Naive thymus-derived CD8-positive, alpha-beta T cell (primary cell): Measurements from ENCODE around the gene KLHL36. TPM values are rescaled to one million over a fixed set of nuclear protein-coding genes. Genes with fewer than 3 reads are reported as not detected.

Source experiments
- ATAC-seq, 2 donors: fragments of 150-1000 bp; cut with Tn5 transposase in 1 of 2; sonication (Bioruptor Pico), chemical (Tn5 transposase) in 1 of 2; 1 replicate in 1 of 2; 2 replicates in 1 of 2; pipeline ENCODE4 v1.10.0; 2021; ENCODE audit warnings: mild to moderate bottlenecking in 2 of 2, moderate library complexity in 2 of 2
- POLR2A ChIA-PET: fragments of 350-600 bp; sonication (Branson Sonifier 250); formaldehyde crosslinking; loops from one replicate; lab custom pipeline; 2021; ENCODE audit warnings: antibody characterized with exemption; lab: Charles Lee
- DNase-seq, 10 donors: peaks; one replicate each; pipeline versions ENCODE4 v3.0.0 to v3.0.0-alpha.2; 2020 to 2022
- H3K27ac Mint-ChIP-seq, 10 donors: one replicate each; pipeline ENCODE4 v1.8.0; 2020 to 2022; ENCODE audit warnings: mild to moderate bottlenecking in 10 of 10, mixed read lengths in 10 of 10, moderate library complexity in 4 of 10, inconsistent platforms in 1 of 10
- H3K27me3 Mint-ChIP-seq, 5 donors: one replicate each; pipeline ENCODE4 v1.8.0; 2021 to 2022; ENCODE audit warnings: mixed read lengths in 5 of 5
- H3K36me3 Mint-ChIP-seq, 3 donors: one replicate each; pipeline ENCODE4 v1.8.0; 2020 to 2022; ENCODE audit warnings: mixed read lengths in 3 of 3, mild to moderate bottlenecking in 2 of 3, inconsistent platforms in 1 of 3
- H3K4me1 Mint-ChIP-seq, 4 donors: one replicate each; pipeline ENCODE4 v1.8.0; 2021 to 2022; ENCODE audit warnings: mixed read lengths in 4 of 4
- H3K4me3 Mint-ChIP-seq, 10 donors: one replicate each; pipeline ENCODE4 v1.8.0; 2020 to 2022; ENCODE audit warnings: mild to moderate bottlenecking in 10 of 10, mixed read lengths in 10 of 10, moderate library complexity in 6 of 10, inconsistent platforms in 1 of 10
- H3K9me3 Mint-ChIP-seq, 9 donors: one replicate each; pipeline ENCODE4 v1.8.0; 2020 to 2022; ENCODE audit warnings: mixed read lengths in 9 of 9, mild to moderate bottlenecking in 3 of 9, inconsistent platforms in 1 of 9, moderate library complexity in 1 of 9
- polyA plus RNA-seq, 3 donors: library from polyadenylated mRNA; unstranded; fragments of 300-500 nt; fragmentation: Illumina TruSeq; gene quantifications; one replicate each; pipeline ENCODE4 v1.2.3, GENCODE V29; 2021
- total RNA-seq, 8 experiments: library from RNA in 2 of 8; stranded (reverse) in 2 of 8; gene quantifications; one replicate each; pipeline ENCODE4 v1.2.3 and lab custom pipeline; 2021 to 2026

KLHL36 gene
- total RNA-seq (100 to 1,000 TPM; 151 to 157 TPM), polyA plus RNA-seq (10 to 100 TPM; 27.4 to 50.3 (median 32.0) TPM), total RNA-seq (lab: John Stamatoyannopoulos, UW) (77.6 to 217 (median 97.9) reads per million in 6 experiments)

GRCh38 chr16:84647828-84648594, at the start of gene KLHL36:
Gene KLHL36, plus strand, starts transcription at chr16:84648511. Its CDS starts 2,357 bp downstream, at chr16:84650868.
- POLR2A ChIA-PET: interaction anchor here (0.5 to 1.6 kb wide), 15 partner anchors 10 to 137 kb away, joined by 3 to 8 read pairs (median 4); no protein-coding TSS in a partner anchor
- Mint-ChIP-seq H3K4me3 (peak within 1 kb of the TSS; percentile 81 to 98 (median 92)), H3K27me3 (no peaks in the 10 kb centered on the region), H3K27ac (peak within 1 kb of the TSS; percentile 74 to 98 (median 93)), H3K9me3 (peaks cover 0 to 1% (median 0%) of the 10 kb centered on the region in 9 donors), H3K36me3 (peaks cover 8 to 26% (median 8%) of the 10 kb centered on the region in 3 donors), H3K4me1 (peaks cover 26 to 63% (median 46%) of the 10 kb centered on the region in 4 donors)
- ATAC-seq (peak; percentile 76 to 77), DNase-seq (peak; percentile 33 to 82 (median 71))

GRCh38 chr16:84599521-84600202, 48.6 kb upstream of the KLHL36 start:
- Mint-ChIP-seq H3K4me3 (peak overlapping the region; percentile 79 to 96 (median 89)), H3K27me3 (no peaks in the 10 kb centered on the region), H3K4me1 (peaks cover 53 to 91% (median 88%) of the 10 kb centered on the region in 4 donors), H3K36me3 (peaks cover 0 to 7% (median 0%) of the 10 kb centered on the region in 3 donors), H3K27ac (peak overlapping the region; percentile 89 to 99 (median 96)), H3K9me3 (no peaks in the 10 kb centered on the region)
- DNase-seq: peak in 8 of 10 donors; percentile 26 to 75 (median 41)
- POLR2A ChIA-PET: interaction anchor here (0.7 to 9.6 kb wide), 12 partner anchors 9 to 95 kb away, joined by 4 to 141 read pairs (median 8); partner anchors contain the start of genes COTL1 and MEAK7
- peak; percentile 49 to 51 for ATAC-seq

- DNase-seq: peak in 4 of 10 donors; percentile 17 to 61 (median 53)
- Mint-ChIP-seq H3K4me1 (peaks cover 50 to 92% (median 88%) of the 10 kb centered on the region in 4 donors), H3K27ac (peak overlapping the region; percentile 89 to 99 (median 96)), H3K27me3 (no peaks in the 10 kb centered on the region), H3K36me3 (peaks cover 0 to 7% (median 4%) of the 10 kb centered on the region in 3 donors), H3K4me3 (peak overlapping the region; percentile 79 to 96 (median 88)), H3K9me3 (no peaks in the 10 kb centered on the region)
- POLR2A ChIA-PET: interaction anchor here (0.6 to 9.6 kb wide), 15 partner anchors 8 to 367 kb away, joined by 3 to 141 read pairs (median 7); partner anchors contain the start of genes COTL1 and MEAK7
- ATAC-seq: peak; percentile 63 to 68
Observed at GRCh38 chr16:84600343-84601229, 47.7 kb upstream of the KLHL36 start.

- H3K36me3 Mint-ChIP-seq: peaks cover 0 to 7% (median 6%) of the 10 kb centered on the region in 3 donors
- H3K27ac Mint-ChIP-seq: peak overlapping the region; percentile 55 to 99 (median 91)
- no peaks in the 10 kb centered on the region for H3K9me3 Mint-ChIP-seq
- no peaks in the 10 kb centered on the region for H3K27me3 Mint-ChIP-seq
- H3K4me3 Mint-ChIP-seq: peak overlapping the region; percentile 33 to 73 (median 64)
- ATAC-seq: no peak
- H3K4me1 Mint-ChIP-seq: peaks cover 47 to 92% (median 88%) of the 10 kb centered on the region in 4 donors
- POLR2A ChIA-PET: interaction anchor here (0.7 to 9.6 kb wide), 4 partner anchors 11 to 88 kb away, joined by 3 to 141 read pairs (median 55); partner anchors contain the start of gene COTL1
- no peak for DNase-seq
Observed at GRCh38 chr16:84603140-84603816, 45.0 kb upstream of the KLHL36 start.

- Mint-ChIP-seq H3K4me1 (peaks cover 49 to 95% (median 92%) of the 10 kb centered on the region in 4 donors), H3K9me3 (no peaks in the 10 kb centered on the region), H3K27ac (peak overlapping the region in 8 of 10 donors; percentile 53 to 95 (median 90)), H3K36me3 (peaks cover 0 to 11% (median 6%) of the 10 kb centered on the region in 3 donors), H3K27me3 (no peaks in the 10 kb centered on the region), H3K4me3 (peak overlapping the region in 4 of 10 donors; percentile 22 to 62 (median 53))
- POLR2A ChIA-PET: interaction anchor here (9.6 kb wide), 1 partner anchor 10 kb away, joined by 141 read pairs; the partner anchor contains the start of gene COTL1
- no peak for DNase-seq
- no peak for ATAC-seq
Observed at GRCh38 chr16:84603940-84604339, 44.4 kb upstream of the KLHL36 start.

GRCh38 chr16:84604477-84605013, 43.8 kb upstream of the KLHL36 start:
- peaks cover 0 to 12% (median 6%) of the 10 kb centered on the region in 3 donors for H3K36me3 Mint-ChIP-seq
- no peak for ATAC-seq

GRCh38 chr16:84605339-84605848, 42.9 kb upstream of the KLHL36 start:
- peak overlapping the region in 9 of 10 donors; percentile 69 to 99 (median 90) for H3K27ac Mint-ChIP-seq
- DNase-seq: no peak
- peak overlapping the region in 7 of 10 donors; percentile 22 to 88 (median 58) for H3K4me3 Mint-ChIP-seq
- no peaks in the 10 kb centered on the region for H3K9me3 Mint-ChIP-seq
- ATAC-seq: no peak
- POLR2A ChIA-PET: interaction anchor here (1.7 to 4.4 kb wide), 2 partner anchors 11 to 56 kb away, joined by 7 to 33 read pairs; partner anchors contain the start of gene COTL1
- H3K36me3 Mint-ChIP-seq: peaks cover 0 to 12% (median 10%) of the 10 kb centered on the region in 3 donors
- no peaks in the 10 kb centered on the region for H3K27me3 Mint-ChIP-seq
- peaks cover 51 to 95% (median 93%) of the 10 kb centered on the region in 4 donors for H3K4me1 Mint-ChIP-seq

More at GRCh38 chr16:84604477-84605013, 43.8 kb upstream of the KLHL36 start:
- no peak for DNase-seq
- no peaks in the 10 kb centered on the region for H3K9me3 Mint-ChIP-seq
- POLR2A ChIA-PET: interaction anchor here (9.6 kb wide), 1 partner anchor 10 kb away, joined by 141 read pairs; the partner anchor contains the start of gene COTL1
- peak overlapping the region in 9 of 10 donors; percentile 74 to 93 (median 88) for H3K27ac Mint-ChIP-seq
- peak overlapping the region in 7 of 10 donors; percentile 23 to 70 (median 52) for H3K4me3 Mint-ChIP-seq
- H3K27me3 Mint-ChIP-seq: no peaks in the 10 kb centered on the region
- peaks cover 50 to 95% (median 93%) of the 10 kb centered on the region in 4 donors for H3K4me1 Mint-ChIP-seq

GRCh38 chr16:84606081-84606875, 42.0 kb upstream of the KLHL36 start:
- POLR2A ChIA-PET: interaction anchor here (0.5 to 4.4 kb wide), 9 partner anchors 9 to 91 kb away, joined by 3 to 33 read pairs (median 7); partner anchors contain the start of gene COTL1
- Mint-ChIP-seq H3K36me3 (peaks cover 0 to 18% (median 14%) of the 10 kb centered on the region in 3 donors), H3K9me3 (no peaks in the 10 kb centered on the region), H3K4me1 (peaks cover 50 to 95% (median 93%) of the 10 kb centered on the region in 4 donors), H3K4me3 (peak overlapping the region; percentile 36 to 88 (median 68)), H3K27ac (peak overlapping the region; percentile 85 to 99 (median 93)), H3K27me3 (no peaks in the 10 kb centered on the region)
- ATAC-seq (peak; percentile 51 to 64), DNase-seq (peak in 2 of 10 donors; percentile 44 to 56)

GRCh38 chr16:84607061-84607460, 41.2 kb upstream of the KLHL36 start:
- DNase-seq (no peak), ATAC-seq (no peak)
- H3K4me3 Mint-ChIP-seq: peak overlapping the region; percentile 60 to 88 (median 68)
- peaks cover 50 to 95% (median 93%) of the 10 kb centered on the region in 4 donors for H3K4me1 Mint-ChIP-seq
- H3K36me3 Mint-ChIP-seq: peaks cover 0 to 25% (median 14%) of the 10 kb centered on the region in 3 donors
- H3K9me3 Mint-ChIP-seq: no peaks in the 10 kb centered on the region
- no peaks in the 10 kb centered on the region for H3K27me3 Mint-ChIP-seq
- POLR2A ChIA-PET: interaction anchor here (1.2 to 4.4 kb wide), 9 partner anchors 10 to 96 kb away, joined by 3 to 33 read pairs (median 7); partner anchors contain the start of gene COTL1
- peak overlapping the region; percentile 85 to 99 (median 93) for H3K27ac Mint-ChIP-seq
